ENCODE measurements around the gene NDUFS2. TPM values are rescaled to one million over a fixed set of nuclear protein-coding genes. Genes with fewer than 3 reads are reported as not detected.
"Not testable (repeated sequence)": the region's sequence is repeated elsewhere in the genome, so short reads cannot be mapped to it uniquely, and the experiment has no call there.

Gene NDUFS2
- total RNA-seq, 1 experiment from 2014 or later, result 101 TPM

DNA sequence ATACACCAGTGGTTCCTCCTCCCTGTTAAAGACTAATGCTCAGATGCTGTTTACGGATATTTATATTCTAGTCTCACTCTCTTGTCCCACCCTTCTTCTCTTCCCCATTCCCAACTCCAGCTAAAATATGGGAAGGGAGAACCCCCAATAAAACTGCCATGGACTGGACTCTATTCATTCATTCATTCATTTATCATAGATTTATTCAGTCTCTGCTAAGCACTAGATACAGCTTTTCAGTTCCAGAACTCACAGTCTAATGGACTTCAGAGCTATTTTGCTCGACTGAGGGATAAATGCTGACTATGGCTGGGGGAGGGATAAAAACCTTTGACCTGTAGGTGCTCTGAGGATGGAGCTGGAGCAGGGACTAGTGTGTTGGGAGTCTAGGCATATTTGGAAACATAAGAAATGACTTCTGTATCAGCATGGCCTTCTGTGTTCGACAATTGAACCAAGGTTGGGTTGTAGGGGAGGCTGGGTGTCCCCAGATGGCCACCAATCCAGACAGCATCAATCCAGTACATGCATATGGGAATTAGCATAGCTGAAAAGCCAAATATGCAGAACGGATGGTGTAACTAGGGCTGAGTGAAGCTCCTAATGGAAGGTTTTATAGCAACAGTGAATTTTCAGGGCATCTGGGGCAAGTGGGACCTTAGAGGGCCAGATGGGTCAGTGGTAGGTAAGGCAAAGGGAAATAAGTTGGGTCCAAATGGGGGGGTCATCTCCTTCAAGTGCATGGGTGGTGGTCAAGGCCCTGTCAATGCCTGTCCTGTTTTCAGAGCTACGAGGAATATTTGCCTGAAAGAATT lies 17.1 kb downstream of the NDUFS2 start:
- DNase-seq (ENCODE audit: low spot score), result no peak

- no peak for DNase-seq (ENCODE audit: low spot score)
These were observed 17.8 kb downstream of the NDUFS2 start for GRCh38 chr1:161220002-161220401.

DNA sequence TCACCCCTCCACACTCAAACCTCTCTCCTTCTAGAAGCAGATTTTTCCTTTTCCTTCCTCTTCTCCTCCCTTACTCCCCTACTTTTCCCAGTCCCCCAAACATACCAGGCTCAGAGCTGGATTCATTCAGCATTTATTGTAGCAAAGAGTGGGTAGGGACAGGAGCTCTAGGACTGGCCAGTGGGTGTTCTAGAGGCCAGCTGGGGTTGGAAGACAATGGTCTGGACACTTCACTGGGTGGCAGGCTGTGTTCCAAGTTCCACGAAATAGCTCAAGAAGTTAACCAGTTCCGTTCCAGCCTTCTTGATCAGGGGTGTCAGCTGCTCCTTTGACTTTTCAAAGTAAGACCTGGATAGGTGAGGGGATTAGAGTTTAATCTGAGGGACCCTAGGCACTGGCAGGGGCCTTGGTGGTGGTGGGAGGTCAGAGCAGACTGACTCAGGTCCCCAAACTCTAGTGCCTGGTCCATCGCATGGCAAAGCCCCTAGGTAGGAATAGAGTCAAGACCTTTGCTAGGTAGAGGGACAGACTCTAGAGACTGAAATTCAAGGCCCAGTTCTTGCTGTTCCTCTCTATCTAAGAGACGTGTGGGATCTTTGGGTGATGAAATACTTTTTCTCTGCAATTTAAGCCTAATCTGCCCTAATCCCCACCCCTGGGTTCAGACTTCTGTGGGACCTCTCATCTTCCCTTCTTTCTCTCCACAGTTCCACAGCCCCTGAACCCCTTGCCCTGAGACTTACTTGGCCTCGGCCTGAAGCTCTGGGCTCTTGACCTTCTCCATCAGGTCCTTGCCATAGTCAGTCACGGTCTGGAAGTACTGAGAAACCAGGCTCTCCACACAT lies 20.2 kb downstream of the NDUFS2 start:
- DNase-seq (ENCODE audit: low spot score), result no peak

- DNase-seq (ENCODE audit: low spot score), result no peak
These were observed 21.9 kb downstream of the NDUFS2 start for GRCh38 chr1:161223805-161224694.

DNA sequence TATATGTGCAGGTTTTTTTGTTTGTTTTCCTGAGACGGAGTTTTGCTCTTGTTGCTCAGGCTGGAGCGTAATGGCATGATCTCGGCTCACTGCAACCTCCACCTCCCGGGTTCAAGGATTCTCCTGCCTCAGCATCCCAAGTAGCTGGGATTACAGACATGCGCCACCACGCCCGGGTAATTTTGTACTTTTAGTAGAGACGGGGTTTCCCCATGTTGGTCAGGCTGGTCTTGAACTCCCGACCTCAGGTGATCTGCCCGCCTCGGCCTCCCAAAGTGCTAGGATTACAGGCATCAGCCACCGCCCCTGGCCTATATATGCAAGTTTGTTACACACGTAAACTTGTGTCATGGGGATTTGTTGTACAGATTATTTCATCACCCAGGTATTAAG lies 22.5 kb downstream of the NDUFS2 start:
- not testable (repeated sequence) for DNase-seq (ENCODE audit: low spot score)

- no peak for DNase-seq (ENCODE audit: low spot score)
These were observed 23.0 kb downstream of the NDUFS2 start for GRCh38 chr1:161225178-161225533.

GRCh38 chr1:161225534-161226319 lies 23.6 kb downstream of the NDUFS2 start, which contains the start of gene TOMM40L:
Gene TOMM40L (plus strand): TSS chr1:161226060. CDS start chr1:161226490, 430 bp downstream.
- peak; percentile 98 for DNase-seq (ENCODE audit: low spot score)

GRCh38 chr1:161226320-161226711 lies 24.1 kb downstream of the NDUFS2 start:
- no peak for DNase-seq (ENCODE audit: low spot score)

DNA sequence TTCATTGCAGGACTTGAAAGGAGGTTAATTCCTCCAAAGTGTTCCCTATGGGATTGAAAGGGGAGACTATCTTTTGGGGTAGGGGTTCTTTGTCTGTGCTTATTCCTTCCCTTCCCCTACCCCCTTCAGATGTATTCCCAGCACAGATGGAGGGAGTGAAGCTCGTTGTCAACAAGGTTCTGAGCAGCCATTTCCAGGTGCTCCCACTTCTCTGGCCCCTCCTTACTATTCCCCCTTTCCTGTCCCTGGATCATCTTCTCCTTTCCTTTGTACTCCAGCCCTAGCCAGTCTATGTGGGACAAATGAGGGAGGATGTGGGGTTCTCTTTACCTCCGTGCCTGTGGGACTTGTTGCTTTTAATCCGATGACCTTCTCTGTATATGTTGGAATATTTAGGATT lies 24.6 kb downstream of the NDUFS2 start:
- DNase-seq (ENCODE audit: low spot score), result no peak

DNA sequence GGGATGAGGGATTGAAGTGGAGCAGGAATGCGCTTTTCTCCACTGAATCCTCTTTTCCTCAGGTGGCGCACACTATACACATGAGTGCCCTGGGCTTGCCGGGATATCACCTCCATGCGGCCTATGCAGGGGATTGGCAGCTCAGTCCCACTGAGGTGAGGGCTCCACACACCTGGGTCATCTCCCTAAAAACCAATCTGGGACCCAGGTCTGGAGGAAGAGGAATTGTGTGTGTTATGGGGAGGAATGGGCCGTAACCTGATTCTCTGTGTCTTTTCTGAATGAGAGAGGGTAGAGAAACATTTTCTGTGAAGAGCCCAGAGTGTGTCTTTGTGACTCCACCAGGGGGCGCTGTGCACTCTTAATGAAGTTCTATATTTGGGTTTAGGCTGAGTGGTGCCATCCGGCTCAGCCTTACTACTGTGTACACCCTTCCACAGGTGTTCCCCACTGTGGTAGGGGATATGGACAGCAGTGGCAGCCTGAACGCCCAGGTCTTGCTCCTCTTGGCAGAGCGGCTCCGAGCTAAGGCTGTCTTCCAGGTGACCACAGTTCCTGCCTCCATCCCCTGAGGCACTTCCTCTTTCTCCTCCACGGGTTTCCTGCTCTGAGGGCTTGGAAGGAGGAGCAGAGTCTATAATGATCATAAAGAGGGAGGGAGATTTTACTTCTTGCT lies 25.2 kb downstream of the NDUFS2 start:
- peak; percentile 64 for DNase-seq (ENCODE audit: low spot score)

DNA sequence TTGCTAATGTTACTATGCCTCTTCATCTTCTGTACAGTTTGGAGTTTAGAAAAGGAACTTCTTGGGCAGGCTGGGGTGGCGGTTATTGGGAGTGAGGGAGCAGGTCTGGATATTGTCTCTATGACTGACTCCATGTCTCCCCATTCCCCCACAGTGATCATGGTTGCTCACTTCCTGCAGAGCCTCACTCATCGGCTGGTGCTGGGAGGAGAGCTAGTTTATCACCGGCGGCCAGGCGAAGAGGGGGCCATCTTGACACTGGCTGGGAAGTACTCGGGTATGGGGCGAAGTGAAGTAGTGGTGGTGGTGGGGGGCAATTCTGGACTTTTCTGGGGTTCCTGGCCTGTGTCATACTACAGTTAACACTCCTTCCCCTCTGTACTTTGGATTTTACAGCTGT lies 25.9 kb downstream of the NDUFS2 start:
- DNase-seq (ENCODE audit: low spot score), result no peak

DNA sequence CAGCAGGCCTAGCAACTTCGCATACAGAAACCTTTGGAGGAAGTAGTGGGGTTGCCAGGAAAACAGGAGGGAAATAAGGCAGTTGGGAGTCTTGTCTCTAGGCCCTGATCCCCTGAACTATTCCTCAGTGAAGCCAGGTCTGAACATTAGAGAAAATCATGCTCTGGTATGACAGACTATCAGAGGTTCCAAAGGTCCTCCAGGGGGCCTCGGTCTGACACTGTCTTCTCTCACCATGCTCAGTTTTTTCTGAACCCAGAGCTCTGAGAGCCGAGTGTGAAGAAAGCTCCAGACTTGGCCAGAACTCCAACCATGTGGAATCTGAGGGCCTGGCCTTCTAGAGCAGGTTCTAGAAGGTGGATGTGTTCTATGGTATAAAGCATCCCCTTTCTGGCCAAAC lies 27.7 kb downstream of the NDUFS2 start:
- no peak for DNase-seq (ENCODE audit: low spot score)

- DNase-seq (ENCODE audit: low spot score), result no peak
These were observed 28.6 kb downstream of the NDUFS2 start for GRCh38 chr1:161230762-161231161.

- DNase-seq (ENCODE audit: low spot score), result no peak
These were observed 30.9 kb downstream of the NDUFS2 start for GRCh38 chr1:161233102-161233501.

- no peak for DNase-seq (ENCODE audit: low spot score)
These were observed 34.0 kb downstream of the NDUFS2 start for GRCh38 chr1:161235957-161236775.

GRCh38 chr1:161238039-161238473 lies 35.9 kb downstream of the NDUFS2 start, which contains the start of gene NR1I3:
Gene NR1I3 (minus strand): TSS chr1:161238203. CDS start chr1:161236565, 1,638 bp downstream.
- no peak for DNase-seq (ENCODE audit: low spot score)

GRCh38 chr1:161241682-161242081 lies 39.5 kb downstream of the NDUFS2 start:
- no peak for DNase-seq (ENCODE audit: low spot score)

DNA sequence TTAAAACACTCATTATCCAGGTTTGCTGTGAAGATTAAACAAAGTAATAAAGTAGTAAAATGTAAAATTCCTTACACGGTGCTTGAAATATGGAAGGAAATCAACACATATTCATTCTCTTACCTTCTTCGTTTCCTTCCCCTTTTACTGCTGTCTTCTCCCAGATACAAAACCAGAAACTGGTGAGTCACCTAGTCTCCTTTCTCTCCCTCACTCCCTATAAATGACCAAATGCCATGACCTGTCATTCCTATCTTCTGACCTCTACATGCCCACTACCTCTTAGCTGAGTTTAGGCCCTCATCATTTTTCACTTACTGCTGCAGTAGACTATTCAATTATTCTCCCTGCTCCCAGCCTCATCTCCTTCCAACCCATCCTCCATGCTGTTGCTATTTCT lies 40.1 kb downstream of the NDUFS2 start:
- DNase-seq (ENCODE audit: low spot score), result no peak

DNA sequence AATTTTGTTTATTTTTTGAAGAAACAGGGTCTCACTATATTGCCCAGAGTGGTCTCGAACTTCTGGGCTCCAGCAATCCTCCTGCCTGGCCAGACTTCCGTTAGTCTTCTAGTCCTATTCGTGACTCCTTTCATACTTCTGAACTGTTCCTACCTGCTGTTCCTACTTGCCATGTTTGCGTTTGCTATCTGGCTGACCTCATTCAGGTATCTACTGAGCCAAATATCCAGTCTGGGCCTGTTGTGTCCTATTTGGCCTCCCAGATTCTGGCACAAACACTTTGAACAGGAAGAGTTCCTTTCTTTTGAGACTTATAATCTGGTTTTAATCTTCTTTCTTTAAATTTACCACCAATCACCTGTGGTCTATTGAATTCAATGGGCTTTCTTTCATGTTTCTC lies 42.7 kb downstream of the NDUFS2 start:
- no peak for DNase-seq (ENCODE audit: low spot score)
